Trophoblast cell (in vitro differentiated cells and primary cell): ENCODE measurements around the gene ZNF649.

Experiments
- DNase-seq, 2 donors: peaks; one replicate each; pipeline ENCODE4 v3.0.0-alpha.2; 2016
- H2AFZ ChIP-seq: 2 replicates; pipeline ENCODE4 v1.6.1; 2013; ENCODE audit warnings: low read length, moderate library complexity, mild to moderate bottlenecking; ENCODE audit not compliant: insufficient read depth, poor library complexity
- H2AK5ac ChIP-seq: 2 replicates; pipeline ENCODE4 v1.6.1; 2013; ENCODE audit warnings: mild to moderate bottlenecking, low read length
- H2BK120ac ChIP-seq: 2 replicates; pipeline ENCODE4 v1.6.1; 2013; ENCODE audit warnings: low read length, mild to moderate bottlenecking, moderate library complexity; ENCODE audit not compliant: insufficient read depth, poor library complexity
- H2BK12ac ChIP-seq: 2 replicates; pipeline ENCODE4 v1.6.1; 2013; ENCODE audit warnings: mild to moderate bottlenecking, low read length, moderate library complexity
- H2BK5ac ChIP-seq: 2 replicates; pipeline ENCODE4 v1.6.1; 2013; ENCODE audit warnings: low read length, low read depth, moderate library complexity, mild to moderate bottlenecking; ENCODE audit not compliant: poor library complexity
- H3K14ac ChIP-seq: 2 replicates; pipeline ENCODE4 v1.6.1; 2013; ENCODE audit warnings: mild to moderate bottlenecking, low read length
- H3K18ac ChIP-seq: 2 replicates; pipeline ENCODE4 v1.6.1; 2013; ENCODE audit warnings: mild to moderate bottlenecking, low read length
- H3K23ac ChIP-seq: 2 replicates; pipeline ENCODE4 v1.6.1; 2013; ENCODE audit warnings: low read length
- H3K27ac ChIP-seq: 2 replicates; pipeline ENCODE4 v1.5.1; 2013; ENCODE audit warnings: low read depth, mild to moderate bottlenecking, inconsistent platforms, low read length, moderate library complexity
- H3K27me3 ChIP-seq: 2 replicates; pipeline ENCODE4 v1.6.1; 2013; ENCODE audit warnings: inconsistent platforms, mild to moderate bottlenecking, low read length, moderate library complexity; ENCODE audit not compliant: insufficient read depth
- H3K36me3 ChIP-seq, 2 experiments: 1 replicate in 1 of 2; 2 replicates in 1 of 2; pipeline ENCODE4 v1.6.1; 2013; ENCODE audit warnings: low read length in 2 of 2, mild to moderate bottlenecking in 2 of 2, moderate library complexity in 1 of 2; ENCODE audit not compliant: insufficient read depth in 2 of 2, control insufficient read depth in 1 of 2
- H3K4ac ChIP-seq: 2 replicates; pipeline ENCODE4 v1.6.1; 2013; ENCODE audit warnings: low read depth, mild to moderate bottlenecking, low read length, moderate library complexity
- H3K4me1 ChIP-seq, 2 experiments: 1 replicate in 1 of 2; 2 replicates in 1 of 2; pipeline ENCODE4 v1.6.1; 2013; ENCODE audit warnings: low read length in 2 of 2, mild to moderate bottlenecking in 2 of 2, moderate library complexity in 1 of 2; ENCODE audit not compliant: insufficient read depth in 2 of 2, control insufficient read depth in 1 of 2
- H3K4me2 ChIP-seq: 2 replicates; pipeline ENCODE4 v1.6.1; 2013; ENCODE audit warnings: inconsistent platforms, mild to moderate bottlenecking, low read length, moderate library complexity
- H3K4me3 ChIP-seq: 2 replicates; pipeline ENCODE4 v1.5.1; 2013; ENCODE audit warnings: mild to moderate bottlenecking, low read depth, low read length, inconsistent platforms
- H3K79me1 ChIP-seq: one replicate; pipeline ENCODE4 v1.6.1; 2013; ENCODE audit warnings: low read length
- H3K79me2 ChIP-seq: 2 replicates; pipeline ENCODE4 v1.6.1; 2013; ENCODE audit warnings: low read length, mild to moderate bottlenecking; ENCODE audit not compliant: control insufficient read depth, insufficient read depth, poor library complexity
- H3K9ac ChIP-seq: 2 replicates; pipeline ENCODE4 v1.6.1; 2013; ENCODE audit warnings: mild to moderate bottlenecking, low read length
- H3K9me3 ChIP-seq: 2 replicates; pipeline ENCODE4 v1.6.1; 2013; ENCODE audit warnings: low read depth, mild to moderate bottlenecking, control low read depth, inconsistent platforms, low read length; ENCODE audit not compliant: insufficient read depth
- H4K12ac ChIP-seq: 2 replicates; pipeline ENCODE4 v1.6.1; 2013; ENCODE audit warnings: low read depth, mild to moderate bottlenecking, low read length, moderate library complexity
- H4K8ac ChIP-seq: 2 replicates; pipeline ENCODE4 v1.6.1; 2013; ENCODE audit warnings: low read depth, mild to moderate bottlenecking, low read length, moderate library complexity
- H4K91ac ChIP-seq: one replicate; pipeline ENCODE4 v1.6.1; 2013; ENCODE audit warnings: low read depth, mild to moderate bottlenecking, low read length, moderate library complexity
- WGBS: extraction: QIAGEN DNeasy Blood & Tissue Kit; methylation state at CpG from one replicate; pipeline ENCODE4 v1.1.7; 2013; ENCODE audit warnings: missing lambda C conversion rate; ENCODE audit not compliant: insufficient read length, insufficient coverage; ENCODE audit errors: extremely low coverage; 5-methylcytosine and 5-hydroxymethylcytosine counted together

The ZNF649 gene

DNA sequence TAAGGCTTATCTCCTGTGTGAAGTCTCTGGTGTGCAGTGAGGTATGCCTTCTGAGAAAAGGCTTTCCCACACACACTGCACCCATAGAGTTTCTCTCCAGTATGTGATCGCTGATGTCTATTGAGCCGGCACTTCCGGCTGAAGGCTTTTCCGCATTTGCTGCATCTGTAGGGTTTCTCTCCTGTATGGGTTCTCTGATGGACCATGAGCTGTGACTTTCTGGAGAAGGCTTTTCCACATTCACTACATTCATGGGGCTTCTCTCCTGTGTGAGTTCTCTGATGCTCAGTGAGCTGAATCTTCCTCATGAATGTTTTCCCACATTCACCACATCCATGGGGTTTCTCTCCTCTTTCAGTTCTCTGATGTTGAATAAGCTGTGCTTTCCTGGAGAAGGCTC, 31.7 kb downstream of the ZNF649 start:
- DNase-seq: no peak
- Histone ChIP-seq H3K14ac (no peak overlapping the region), H4K8ac (no peak overlapping the region), H2AFZ (no peak overlapping the region), H4K91ac (no peak overlapping the region), H3K4me3 (no peak overlapping the region), H3K23ac (no peak overlapping the region), H2BK5ac (no peak overlapping the region), H3K79me2 (no peaks in the 10 kb centered on the region), H3K79me1 (no peaks in the 10 kb centered on the region), H3K4me1 (no peaks in the 10 kb centered on the region), H2AK5ac (no peak overlapping the region), H4K12ac (no peak overlapping the region), H3K18ac (no peak overlapping the region), H3K9ac (no peak overlapping the region), H2BK120ac (no peak overlapping the region), H3K4ac (no peak overlapping the region), H2BK12ac (no peak overlapping the region), H3K9me3 (peaks cover 31% of the 10 kb centered on the region), H3K27me3 (no peaks in the 10 kb centered on the region), H3K36me3 (peaks cover 23 to 33% of the 10 kb centered on the region in 2 experiments), H3K27ac (no peak overlapping the region), H3K4me2 (no peak overlapping the region)
- no CpG with 5 or more reads among the region's 4 CpGs for WGBS

DNA sequence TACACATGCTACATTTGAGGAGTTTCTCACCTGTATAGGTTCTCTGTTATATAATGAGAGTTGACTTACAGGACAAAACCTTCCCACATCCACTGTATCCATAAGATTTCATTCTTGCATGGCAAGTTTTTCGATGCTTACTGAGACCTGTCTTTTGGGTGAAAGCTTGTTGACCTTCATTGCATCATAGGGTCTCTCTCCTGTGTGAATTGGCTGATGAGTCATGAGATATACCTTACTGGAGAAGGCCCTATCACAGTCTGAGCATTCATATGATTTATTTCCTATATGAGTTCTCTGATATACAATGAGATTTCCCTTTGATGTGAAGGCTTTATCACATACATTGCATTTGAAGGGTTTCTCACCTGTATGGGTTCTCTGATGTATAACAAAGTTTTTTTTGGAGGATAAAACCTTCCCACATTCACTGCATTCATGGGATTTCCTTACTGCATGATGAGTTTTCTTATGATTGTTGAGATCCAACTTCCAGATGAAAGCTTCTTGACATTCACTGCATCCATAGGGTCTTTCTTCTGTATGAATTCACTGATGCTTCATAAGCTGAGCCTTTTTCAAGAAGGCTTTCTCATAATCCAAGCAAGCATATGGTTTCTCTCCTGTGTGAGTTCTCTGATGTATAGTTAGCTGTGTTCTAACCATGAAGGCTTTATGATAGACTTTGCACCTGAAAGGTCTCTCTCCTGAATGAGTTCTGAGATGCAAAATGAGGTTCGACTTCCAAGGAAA, 42.8 kb downstream of the ZNF649 start:
- Histone ChIP-seq H3K27me3 (no peaks in the 10 kb centered on the region), H3K4me2 (no peak overlapping the region), H2BK12ac (no peak overlapping the region), H2AFZ (no peak overlapping the region), H3K4me1 (no peaks in the 10 kb centered on the region), H3K9me3 (peaks cover 8% of the 10 kb centered on the region), H3K18ac (no peak overlapping the region), H3K9ac (no peak overlapping the region), H3K23ac (no peak overlapping the region), H3K79me1 (no peaks in the 10 kb centered on the region), H3K36me3 (no peaks in the 10 kb centered on the region), H3K27ac (no peak overlapping the region), H4K8ac (no peak overlapping the region), H3K79me2 (no peaks in the 10 kb centered on the region), H4K91ac (no peak overlapping the region), H3K4me3 (no peak overlapping the region), H3K14ac (no peak overlapping the region), H3K4ac (no peak overlapping the region), H4K12ac (no peak overlapping the region), H2BK120ac (no peak overlapping the region), H2AK5ac (no peak overlapping the region), H2BK5ac (no peak overlapping the region)
- no peak for DNase-seq
- no CpG with 5 or more reads among the region's 2 CpGs for WGBS
